Mesothelial cell of epicardium (in vitro differentiated cells): ENCODE results near the gene SUCLG2. TPM values are rescaled to one million over a fixed set of nuclear protein-coding genes. Genes with fewer than 3 reads are reported as not detected.

Experiments
- DNase-seq, 2 experiments: peaks; one replicate each; pipeline ENCODE4 v3.0.0; 2021; ENCODE audit warnings: low spot score in 2 of 2; ENCODE audit not compliant: unreplicated experiment in 2 of 2
- H3K27ac Mint-ChIP-seq: 2 replicates; pipeline ENCODE4 v1.8.0; 2021; ENCODE audit warnings: mixed read lengths
- H3K27me3 Mint-ChIP-seq: 2 replicates; pipeline ENCODE4 v1.8.0; 2021; ENCODE audit warnings: low read depth, mixed read lengths
- H3K36me3 Mint-ChIP-seq: 2 replicates; pipeline ENCODE4 v1.8.0; 2021; ENCODE audit warnings: mixed read lengths
- H3K4me1 Mint-ChIP-seq: 2 replicates; pipeline ENCODE4 v1.8.0; 2021; ENCODE audit warnings: mixed read lengths
- H3K4me3 Mint-ChIP-seq: 2 replicates; pipeline ENCODE4 v1.8.0; 2021; ENCODE audit warnings: mild to moderate bottlenecking, moderate library complexity, mixed read lengths
- H3K9me3 Mint-ChIP-seq: 2 replicates; pipeline ENCODE4 v1.8.0; 2021; ENCODE audit warnings: mixed read lengths
- CTCF ChIP-seq: fragments of 200-600 bp; sonication (generic); IDR thresholded peaks from one replicate; pipeline ENCODE4 v1.5.0; 2021; ENCODE audit warnings: antibody characterized with exemption; ENCODE audit not compliant: unreplicated experiment
- total RNA-seq: library from RNA; stranded (reverse); gene quantifications from 3 replicates; pipeline ENCODE4 v1.2.1, GENCODE V29; 2021

Gene SUCLG2
- total RNA-seq, 1 donor from 2014 or later = 35.0 TPM

- Mint-ChIP-seq H3K27ac (no peak overlapping the region), H3K4me1 (peaks cover 2% of the 10 kb centered on the region), H3K9me3 (peaks cover 12% of the 10 kb centered on the region), H3K4me3 (no peak overlapping the region), H3K27me3 (no peaks in the 10 kb centered on the region), H3K36me3 (no peaks in the 10 kb centered on the region)
- no peak for DNase-seq
- no peak for TF ChIP-seq CTCF
Measured at GRCh38 chr3:67349551-67350174, 304.7 kb downstream of the SUCLG2 start.

GRCh38 chr3:67346081-67346480, 308.3 kb downstream of the SUCLG2 start:
- Mint-ChIP-seq H3K4me3 (no peak overlapping the region), H3K27me3 (no peaks in the 10 kb centered on the region)

GRCh38 chr3:67335813-67336212, 318.6 kb downstream of the SUCLG2 start:
- Mint-ChIP-seq H3K9me3 (peaks cover 42% of the 10 kb centered on the region), H3K27ac (no peak overlapping the region), H3K4me1 (peaks cover 16% of the 10 kb centered on the region)

More at GRCh38 chr3:67346081-67346480, 308.3 kb downstream of the SUCLG2 start:
- Mint-ChIP-seq H3K36me3 (no peaks in the 10 kb centered on the region), H3K4me1 (peaks cover 2% of the 10 kb centered on the region), H3K27ac (no peak overlapping the region), H3K9me3 (peaks cover 32% of the 10 kb centered on the region)
- TF ChIP-seq CTCF = no peak
- DNase-seq = no peak

GRCh38 chr3:67334588-67334987, 319.8 kb downstream of the SUCLG2 start:
- Mint-ChIP-seq H3K9me3 (peaks cover 29% of the 10 kb centered on the region), H3K27ac (no peak overlapping the region), H3K4me1 (peaks cover 18% of the 10 kb centered on the region), H3K36me3 (peaks cover 7% of the 10 kb centered on the region), H3K4me3 (no peak overlapping the region), H3K27me3 (no peaks in the 10 kb centered on the region)
- TF ChIP-seq CTCF = no peak
- DNase-seq = no peak

More at GRCh38 chr3:67335813-67336212, 318.6 kb downstream of the SUCLG2 start:
- TF ChIP-seq CTCF = no peak
- peaks cover 8% of the 10 kb centered on the region for H3K36me3 Mint-ChIP-seq
- no peak for DNase-seq
- no peaks in the 10 kb centered on the region for H3K27me3 Mint-ChIP-seq
- H3K4me3 Mint-ChIP-seq = no peak overlapping the region

- Mint-ChIP-seq H3K4me1 (peaks cover 30% of the 10 kb centered on the region), H3K9me3 (no peaks in the 10 kb centered on the region), H3K27me3 (no peaks in the 10 kb centered on the region), H3K4me3 (no peak overlapping the region), H3K36me3 (no peaks in the 10 kb centered on the region), H3K27ac (no peak overlapping the region)
- no peak for DNase-seq
- no peak for TF ChIP-seq CTCF
Measured at GRCh38 chr3:67329358-67329757, 325.1 kb downstream of the SUCLG2 start.
